Measurements from ENCODE around the gene NEUROG3. TPM values are rescaled to one million over a fixed set of nuclear protein-coding genes. Genes with fewer than 3 reads are reported as not detected.

Gene NEUROG3
- total RNA-seq (2014; rRNA removed; shearing (Covaris generic)): not detected in 2 replicates

- no peak for DNase-seq (ENCODE audit: low read depth)
Observed at GRCh38 chr10:69573056-69573806, at the start of gene NEUROG3. Gene NEUROG3, minus strand, starts transcription at chr10:69573422. Its CDS starts 379 bp downstream, at chr10:69573043.

DNA sequence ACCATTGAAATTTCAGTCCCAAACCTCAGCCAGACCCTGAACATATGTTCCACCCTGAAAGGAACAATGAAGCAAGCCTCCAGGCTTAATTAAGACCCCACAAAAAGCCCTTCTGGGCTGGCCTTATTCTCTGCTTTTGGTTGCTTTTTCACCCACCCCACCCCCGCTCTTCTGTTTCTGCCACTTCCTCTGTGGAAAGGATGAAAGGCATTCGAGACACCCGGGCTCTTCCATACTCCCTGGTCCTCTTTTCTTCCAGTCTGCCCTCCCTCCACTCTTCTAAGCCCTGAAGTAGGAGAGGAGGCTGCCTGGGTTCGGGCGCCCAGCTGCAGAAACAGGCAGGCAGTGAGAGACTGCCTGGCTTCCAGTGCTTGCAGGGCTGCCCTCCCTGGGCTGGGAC lies 47.4 kb upstream of the NEUROG3 start:
- DNase-seq (ENCODE audit: low read depth): no peak

DNA sequence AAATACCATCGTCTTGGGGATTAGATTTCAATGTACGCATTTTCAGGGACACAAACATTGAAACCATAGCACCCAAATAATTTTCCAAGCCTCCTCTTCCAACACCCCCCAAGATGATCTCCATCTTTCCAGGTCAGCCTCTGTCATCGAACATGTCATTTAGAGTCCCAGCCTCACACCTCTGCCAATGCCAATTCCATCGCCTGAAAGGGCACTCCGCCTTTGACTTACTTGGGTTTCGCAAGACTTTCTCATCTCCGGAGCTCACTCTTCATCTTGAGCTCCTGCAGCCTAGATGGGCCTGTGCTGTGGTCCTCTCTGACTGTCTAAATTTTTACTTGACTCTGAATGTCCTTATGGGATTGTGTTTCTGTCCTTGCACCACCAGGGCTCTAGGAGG lies 46.4 kb upstream of the NEUROG3 start:
- no peak for DNase-seq (ENCODE audit: low read depth)

DNA sequence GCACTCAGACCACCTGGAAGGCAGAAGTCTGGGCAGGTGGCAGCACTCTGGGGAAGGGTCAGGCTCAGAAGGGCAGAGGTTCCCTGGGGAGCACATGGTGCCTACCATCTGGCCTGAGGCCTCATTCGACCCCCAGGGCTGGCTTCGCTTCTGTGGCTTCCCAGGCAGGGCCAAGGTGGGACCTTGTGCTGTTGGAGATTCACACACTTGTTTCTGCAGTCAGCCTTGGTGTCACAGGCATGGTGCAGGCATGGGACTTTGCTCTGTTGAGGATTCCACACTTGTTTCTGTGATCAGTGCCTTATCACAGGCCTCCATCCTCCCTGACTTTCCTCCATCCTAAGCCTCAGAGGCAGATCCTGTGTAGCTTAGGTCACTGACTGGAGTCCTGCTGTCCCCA lies 45.5 kb upstream of the NEUROG3 start:
- no peak for DNase-seq (ENCODE audit: low read depth)

- DNase-seq (ENCODE audit: low read depth): no peak
Observed at GRCh38 chr10:69616358-69616757, 43.1 kb upstream of the NEUROG3 start.

DNA sequence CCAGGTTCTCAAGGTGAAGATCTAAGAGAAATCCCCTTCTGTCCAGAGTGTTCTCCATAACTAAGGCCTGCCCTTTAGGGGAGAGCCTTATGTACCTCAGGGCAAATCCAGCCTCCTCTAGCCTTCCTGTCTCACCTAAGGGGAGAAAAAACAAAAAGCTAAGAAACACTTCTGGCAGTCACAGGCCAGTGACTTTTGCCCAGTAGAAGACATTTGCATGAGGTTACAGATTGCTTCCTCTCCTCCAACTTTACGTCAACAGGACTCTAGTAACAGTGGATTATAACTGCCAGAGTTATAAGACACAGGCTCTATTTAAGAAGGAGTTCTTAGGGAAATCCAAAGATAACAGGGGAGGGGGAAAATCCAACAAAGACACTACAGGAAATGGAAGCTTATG lies 40.9 kb upstream of the NEUROG3 start:
- no peak for DNase-seq (ENCODE audit: low read depth)

DNA sequence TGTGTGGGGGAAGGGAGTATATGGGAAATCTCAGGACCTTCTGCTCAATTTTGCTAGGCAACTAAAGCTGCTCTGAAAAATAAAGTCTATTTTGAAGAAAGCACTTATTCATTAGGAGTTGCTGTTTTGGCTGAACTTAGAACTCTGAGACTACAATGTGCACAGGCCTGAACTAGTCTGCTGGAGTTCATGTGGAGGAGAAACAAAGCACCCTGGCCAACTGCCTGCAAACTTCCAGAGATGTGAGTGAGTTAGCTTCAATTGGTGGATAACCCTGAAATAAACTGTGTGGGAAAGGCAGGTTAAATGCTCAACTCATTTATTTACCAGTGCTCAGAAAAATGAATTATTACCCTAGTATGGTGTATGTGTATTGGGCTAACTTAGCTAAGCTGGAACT lies 39.5 kb upstream of the NEUROG3 start:
- no peak for DNase-seq (ENCODE audit: low read depth)

GRCh38 chr10:69609077-69609476 lies 35.9 kb upstream of the NEUROG3 start:
- no peak for DNase-seq (ENCODE audit: low read depth)

GRCh38 chr10:69600761-69601330 lies 27.6 kb upstream of the NEUROG3 start:
- no peak for DNase-seq (ENCODE audit: low read depth)

DNA sequence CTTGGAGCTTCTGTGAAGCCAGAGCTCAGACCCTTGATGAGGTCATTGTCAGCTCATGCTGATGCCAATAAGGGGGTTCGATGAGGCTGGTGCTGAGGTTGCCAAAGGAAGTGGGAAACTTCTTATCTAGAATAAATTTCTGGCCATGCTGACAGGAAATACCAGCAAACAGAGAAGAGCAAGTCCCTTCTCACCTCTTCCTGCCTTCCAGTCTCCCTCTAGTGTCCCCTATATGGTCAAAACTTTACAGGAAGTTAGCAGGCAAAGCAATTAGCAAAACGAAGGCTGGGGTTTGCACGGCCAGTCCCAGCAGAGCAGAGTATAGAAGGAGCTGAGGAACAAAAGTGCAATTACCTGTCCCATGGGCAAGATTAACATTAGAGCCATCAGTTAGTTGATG lies 15.1 kb upstream of the NEUROG3 start:
- no peak for DNase-seq (ENCODE audit: low read depth)

- DNase-seq (ENCODE audit: low read depth): no peak
Observed at GRCh38 chr10:69584624-69585023, 11.4 kb upstream of the NEUROG3 start.

- DNase-seq (ENCODE audit: low read depth): no peak
Observed at GRCh38 chr10:69583106-69583505, 9.9 kb upstream of the NEUROG3 start.

DNA sequence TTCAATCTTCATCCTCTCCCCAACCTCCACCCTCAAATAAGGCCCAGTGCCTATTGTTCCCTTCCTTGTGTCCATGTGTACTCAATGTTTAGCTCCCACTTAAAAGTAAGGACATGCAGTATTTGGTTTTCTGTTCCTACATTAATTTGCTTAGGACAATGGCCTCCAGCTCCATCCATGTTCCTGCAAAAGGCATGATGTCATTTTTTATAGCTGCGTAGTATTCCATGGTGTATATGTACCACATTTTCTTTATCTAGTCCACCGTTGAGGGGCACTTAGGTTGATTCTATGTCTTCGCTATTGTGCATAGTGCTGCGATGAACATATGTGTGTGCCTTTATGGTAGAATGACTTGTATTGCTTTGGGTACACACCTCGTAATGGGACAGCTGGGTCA lies 7.2 kb upstream of the NEUROG3 start:
- DNase-seq (ENCODE audit: low read depth): no peak

DNA sequence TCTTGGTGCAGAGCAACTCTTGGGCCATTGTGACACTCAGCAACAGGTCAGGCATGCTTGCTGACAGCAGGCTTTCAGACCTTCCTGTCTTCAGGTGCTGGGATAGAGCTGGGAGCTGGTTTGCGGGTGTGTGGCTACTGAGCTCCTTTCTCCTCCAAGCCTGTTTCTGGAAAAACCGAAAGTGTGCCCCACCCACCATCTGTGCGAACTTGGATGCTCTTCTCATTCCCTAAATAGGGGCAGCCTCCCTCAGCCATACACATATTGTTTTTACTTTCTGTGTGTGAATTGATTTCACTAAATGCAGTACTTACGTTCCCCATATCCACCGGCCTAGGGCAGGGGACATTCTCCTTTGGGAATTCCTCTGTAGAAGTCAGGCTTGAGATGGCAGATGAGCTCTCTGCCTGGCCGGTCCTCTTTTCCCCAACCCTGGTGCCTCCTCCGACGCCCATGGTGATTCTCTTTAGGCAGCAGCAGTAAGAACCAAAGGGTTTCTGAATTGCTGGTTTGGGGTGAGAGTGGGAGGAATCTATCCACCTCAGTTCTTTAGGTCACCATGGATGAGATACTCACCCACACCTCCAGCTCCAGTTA lies 6.3 kb upstream of the NEUROG3 start:
- DNase-seq (ENCODE audit: low read depth): no peak

- DNase-seq (ENCODE audit: low read depth): no peak
Observed at GRCh38 chr10:69578508-69578991, 5.3 kb upstream of the NEUROG3 start.

- DNase-seq (ENCODE audit: low read depth): no peak
Observed at GRCh38 chr10:69577268-69578232, 4.3 kb upstream of the NEUROG3 start.

- no peak for DNase-seq (ENCODE audit: low read depth)
Observed at GRCh38 chr10:69576334-69577011, 3.3 kb upstream of the NEUROG3 start.

- DNase-seq (ENCODE audit: low read depth): no peak
Observed at GRCh38 chr10:69575164-69575722, 2.0 kb upstream of the NEUROG3 start.

- no peak for DNase-seq (ENCODE audit: low read depth)
Observed at GRCh38 chr10:69574571-69574978, 1.4 kb upstream of the NEUROG3 start.

DNA sequence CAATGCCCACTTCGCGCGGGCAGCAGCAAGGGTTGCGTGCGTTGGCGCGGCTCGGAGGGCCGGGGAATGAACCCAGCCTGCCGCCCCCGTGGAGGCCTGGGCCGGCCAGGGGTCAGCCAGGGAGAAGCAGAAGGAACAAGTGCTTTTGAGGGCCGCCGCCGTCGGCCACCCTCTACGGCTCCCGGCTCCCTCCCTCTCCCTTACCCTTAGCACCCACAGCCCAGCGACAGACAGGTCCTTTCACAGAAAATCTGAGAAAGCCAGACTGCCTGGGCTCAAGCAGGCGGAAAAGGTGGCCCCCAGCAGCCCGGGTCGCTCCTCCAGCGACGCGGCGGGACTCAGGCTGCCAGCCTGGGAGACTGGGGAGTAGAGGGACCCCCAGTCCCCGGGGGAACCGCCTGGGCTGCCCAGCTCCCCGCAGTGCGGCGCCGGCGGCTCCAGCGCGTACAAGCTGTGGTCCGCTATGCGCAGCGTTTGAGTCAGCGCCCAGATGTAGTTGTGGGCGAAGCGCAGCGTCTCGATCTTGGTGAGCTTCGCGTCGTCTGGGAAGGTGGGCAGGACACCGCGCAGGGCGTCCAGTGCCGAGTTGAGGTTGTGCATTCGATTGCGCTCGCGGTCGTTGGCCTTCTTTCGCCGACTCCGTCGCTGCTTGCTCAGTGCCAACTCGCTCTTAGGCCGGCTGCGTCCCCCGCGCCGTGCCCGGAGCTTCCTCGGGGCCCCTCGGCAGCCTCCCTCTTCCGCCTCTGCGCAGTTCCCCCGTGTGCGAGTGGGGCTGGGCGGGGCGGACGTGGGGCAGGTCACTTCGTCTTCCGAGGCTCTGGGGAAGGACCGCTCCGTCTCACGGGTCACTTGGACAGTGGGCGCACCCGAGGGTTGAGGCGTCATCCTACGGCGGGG lies 815 bp downstream of the NEUROG3 start:
- DNase-seq (ENCODE audit: low read depth): no peak

All from Daoy (cell line).